Activated T-cell treated with anti-CD3 and anti-CD28 coated beads, Interleukin-2, amount 50 U/mL, for 4 hours (primary cell): Measurements from ENCODE around the gene CRTC1. TPM values are rescaled to one million over a fixed set of nuclear protein-coding genes. Genes with fewer than 3 reads are reported as not detected.

ENCODE experiments used
- ATAC-seq, 2 donors: fragments of 200-7000 bp; cut with Tn5 transposase; one replicate each; pipeline ENCODE4 v1.10.0; 2021
- DNase-seq: peaks from one replicate; pipeline ENCODE4 v3.0.0-alpha.2; 2020
- H3K27me3 Mint-ChIP-seq: one replicate; pipeline ENCODE4 v1.8.0; 2021; ENCODE audit warnings: low read depth, mixed read lengths
- H3K36me3 Mint-ChIP-seq: one replicate; pipeline ENCODE4 v1.8.0; 2022; ENCODE audit warnings: mixed read lengths; ENCODE audit not compliant: insufficient read depth
- H3K4me1 Mint-ChIP-seq: one replicate; pipeline ENCODE4 v1.8.0; 2021; ENCODE audit warnings: low read depth, mixed read lengths
- H3K4me3 Mint-ChIP-seq: one replicate; pipeline ENCODE4 v1.8.0; 2021; ENCODE audit warnings: mild to moderate bottlenecking, moderate library complexity, mixed read lengths
- H3K9me3 Mint-ChIP-seq: one replicate; pipeline ENCODE4 v1.8.0; 2021; ENCODE audit warnings: mixed read lengths
- total RNA-seq, 3 donors: library from RNA; stranded (reverse); gene quantifications; one replicate each; pipeline ENCODE4 v1.2.1, GENCODE V29; 2021

The CRTC1 gene
- total RNA-seq, 3 donors from 2014 or later = 7.8 to 9.6 (median 8.9) TPM

GRCh38 chr19:18696023-18696422 lies 12.5 kb downstream of the CRTC1 start:
- Mint-ChIP-seq H3K27me3 (no peaks in the 10 kb centered on the region), H3K36me3 (no peaks in the 10 kb centered on the region), H3K9me3 (no peaks in the 10 kb centered on the region), H3K4me1 (peaks cover 26% of the 10 kb centered on the region), H3K4me3 (no peak overlapping the region)
- DNase-seq = no peak
- no peak for ATAC-seq

DNA sequence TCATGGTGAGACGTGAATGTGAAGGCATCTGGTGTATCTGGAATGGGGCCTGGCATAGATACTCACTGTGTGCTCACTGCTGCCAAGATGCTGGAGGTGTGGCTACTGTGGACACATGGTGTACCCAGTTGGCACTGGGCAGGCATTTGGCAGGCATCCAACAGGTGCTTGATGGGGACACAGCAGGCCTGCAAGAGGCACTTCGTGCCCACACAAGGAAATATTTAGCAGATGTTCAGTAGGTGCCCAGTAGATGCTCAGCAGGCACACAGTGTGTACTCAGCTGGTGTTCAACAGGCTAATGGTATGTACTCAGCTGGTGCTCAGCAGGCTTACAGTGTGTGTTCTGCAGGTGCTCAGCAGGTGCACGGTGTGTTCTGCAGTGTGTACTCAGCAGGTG lies 14.2 kb downstream of the CRTC1 start:
- no peak for ATAC-seq
- H3K9me3 Mint-ChIP-seq = no peaks in the 10 kb centered on the region
- no peak overlapping the region for H3K4me3 Mint-ChIP-seq
- H3K36me3 Mint-ChIP-seq = no peaks in the 10 kb centered on the region
- no peak for DNase-seq
- no peaks in the 10 kb centered on the region for H3K27me3 Mint-ChIP-seq
- peaks cover 32% of the 10 kb centered on the region for H3K4me1 Mint-ChIP-seq

DNA sequence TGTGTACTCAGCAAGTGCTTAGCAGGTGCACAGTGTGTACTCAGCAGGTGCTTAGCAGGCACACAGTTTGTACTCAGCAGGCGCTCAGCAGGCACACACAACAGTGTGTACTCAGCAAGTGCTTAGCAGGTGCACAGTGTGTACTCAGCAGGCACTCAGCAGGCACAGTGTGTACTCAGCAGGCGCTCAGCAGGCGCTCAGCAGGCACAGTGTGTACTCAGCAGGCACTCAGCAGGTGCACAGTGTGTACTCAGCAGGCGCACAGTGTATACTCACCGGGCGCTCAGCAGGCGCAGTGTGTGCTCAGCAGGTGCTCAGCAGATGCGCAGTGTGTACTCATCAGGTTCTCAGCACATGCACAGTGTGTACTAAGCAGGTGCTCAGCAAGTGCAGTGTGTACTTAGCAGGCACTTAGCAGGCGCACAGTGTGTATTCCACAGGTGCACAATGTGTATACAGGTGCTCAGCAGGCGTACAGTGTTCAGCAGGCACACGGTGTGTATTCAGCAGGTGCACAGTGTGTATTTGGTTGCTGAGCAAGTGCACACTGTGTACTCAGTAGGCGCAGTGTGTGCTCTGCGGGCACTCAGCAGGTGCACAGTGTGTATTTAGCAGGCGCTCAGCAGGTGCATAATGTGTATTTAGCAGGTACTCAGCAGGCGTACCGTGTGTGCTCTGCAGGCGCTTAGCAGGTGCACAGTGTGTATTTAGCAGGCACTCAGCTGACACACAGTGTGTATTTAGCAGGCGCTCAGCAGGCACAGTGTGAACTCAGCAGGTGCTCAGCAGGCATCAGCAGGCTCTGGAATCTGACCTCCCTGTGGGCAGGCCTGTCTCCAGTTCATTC lies 15.1 kb downstream of the CRTC1 start:
- no peaks in the 10 kb centered on the region for H3K36me3 Mint-ChIP-seq

DNA sequence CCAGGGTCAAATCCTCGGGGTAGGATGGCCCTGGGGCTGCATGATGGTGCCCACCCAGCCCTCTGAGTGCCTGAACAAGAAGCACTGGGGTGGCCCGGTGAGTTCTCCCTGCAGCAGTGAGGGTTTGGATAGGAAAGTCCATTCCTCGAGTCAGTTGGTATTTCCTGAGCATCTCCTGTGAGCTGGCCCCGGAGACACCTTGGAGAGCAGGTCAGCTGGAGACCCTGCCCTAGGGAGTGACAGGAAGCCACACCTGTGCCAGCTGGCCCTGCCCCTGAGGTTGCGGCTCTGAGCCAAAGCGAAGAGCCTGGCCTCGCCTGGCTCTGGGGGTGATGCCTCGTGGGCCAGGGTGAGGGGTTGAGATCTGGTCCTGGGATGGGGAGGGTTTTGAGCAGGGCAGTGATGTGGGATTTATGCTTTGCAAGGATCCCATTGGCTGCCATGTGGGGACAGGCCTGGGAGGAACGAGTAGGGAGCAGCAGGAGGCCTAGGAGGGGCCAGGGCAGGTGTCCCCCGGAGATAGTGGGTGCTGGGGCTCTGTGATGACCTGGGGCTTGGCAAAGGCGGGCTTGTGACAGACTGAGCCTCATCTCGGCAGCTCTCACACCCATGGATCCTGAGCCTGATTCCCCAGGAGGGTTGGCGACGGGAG lies 16.0 kb downstream of the CRTC1 start:
- DNase-seq (no peak), ATAC-seq (no peak)
- H3K4me3 Mint-ChIP-seq = peak overlapping the region; percentile 69
- no peaks in the 10 kb centered on the region for H3K9me3 Mint-ChIP-seq
- H3K4me1 Mint-ChIP-seq = peaks cover 33% of the 10 kb centered on the region
- H3K36me3 Mint-ChIP-seq = no peaks in the 10 kb centered on the region
- H3K27me3 Mint-ChIP-seq = no peaks in the 10 kb centered on the region

More for the DNA sequence above, 15.1 kb downstream of the CRTC1 start:
- DNase-seq (no peak), ATAC-seq (no peak)
- Mint-ChIP-seq H3K4me1 (peaks cover 32% of the 10 kb centered on the region), H3K27me3 (no peaks in the 10 kb centered on the region), H3K9me3 (no peaks in the 10 kb centered on the region), H3K4me3 (no peak overlapping the region)

- Mint-ChIP-seq H3K4me1 (peaks cover 33% of the 10 kb centered on the region), H3K4me3 (peak overlapping the region; percentile 80), H3K27me3 (no peaks in the 10 kb centered on the region), H3K9me3 (no peaks in the 10 kb centered on the region), H3K36me3 (no peaks in the 10 kb centered on the region)
- peak; percentile 64 for DNase-seq
- ATAC-seq = peak; percentile 97
These were observed 17.2 kb downstream of the CRTC1 start for GRCh38 chr19:18700501-18701249.

DNA sequence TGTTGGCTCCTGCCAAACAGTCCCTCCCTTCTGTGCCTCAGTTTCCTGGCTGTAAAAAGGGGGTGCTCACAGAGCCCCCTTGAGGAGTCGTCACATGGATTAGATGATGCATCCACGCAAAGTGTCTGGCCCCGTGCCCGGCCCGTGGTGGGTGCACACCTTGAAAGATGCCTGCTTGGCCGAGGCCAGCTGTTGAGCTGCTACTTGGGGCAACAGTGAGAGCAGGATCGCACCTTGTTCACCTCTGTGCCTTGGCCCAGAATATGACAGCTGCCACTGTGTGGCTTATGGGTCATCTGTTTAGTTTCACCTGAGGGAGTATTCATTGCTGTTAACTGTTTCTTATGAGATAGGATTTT lies 17.7 kb downstream of the CRTC1 start:
- DNase-seq (no peak), ATAC-seq (peak; percentile 16 to 25)
- no peaks in the 10 kb centered on the region for H3K36me3 Mint-ChIP-seq
- no peaks in the 10 kb centered on the region for H3K9me3 Mint-ChIP-seq
- H3K4me3 Mint-ChIP-seq = peak overlapping the region; percentile 80
- H3K27me3 Mint-ChIP-seq = no peaks in the 10 kb centered on the region
- peaks cover 30% of the 10 kb centered on the region for H3K4me1 Mint-ChIP-seq

- Mint-ChIP-seq H3K27me3 (no peaks in the 10 kb centered on the region), H3K4me3 (no peak overlapping the region), H3K9me3 (no peaks in the 10 kb centered on the region), H3K36me3 (no peaks in the 10 kb centered on the region), H3K4me1 (peaks cover 31% of the 10 kb centered on the region)
- no peak for ATAC-seq
- no peak for DNase-seq
These were observed 20.6 kb downstream of the CRTC1 start for GRCh38 chr19:18704054-18704453.

DNA sequence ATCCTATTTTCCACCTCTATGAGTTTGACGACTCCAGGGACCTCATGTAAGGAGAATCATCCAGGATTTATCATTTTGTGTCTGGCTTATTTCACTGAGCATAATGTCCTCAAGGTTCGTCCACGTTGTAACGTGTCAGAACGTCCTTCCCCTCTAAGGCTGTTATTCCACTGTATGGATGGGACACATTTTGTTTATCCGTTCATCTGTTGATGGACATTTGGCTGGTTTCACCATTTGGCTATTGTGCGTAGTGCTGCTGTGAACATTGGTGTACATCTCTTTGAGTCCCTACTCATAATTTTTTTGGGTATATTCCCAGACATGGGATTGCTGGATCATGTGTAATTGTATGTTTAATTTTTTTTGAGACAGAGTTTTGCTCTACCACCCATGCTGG lies 21.5 kb downstream of the CRTC1 start:
- Mint-ChIP-seq H3K27me3 (no peaks in the 10 kb centered on the region), H3K36me3 (no peaks in the 10 kb centered on the region), H3K4me1 (peaks cover 23% of the 10 kb centered on the region), H3K9me3 (no peaks in the 10 kb centered on the region), H3K4me3 (no peak overlapping the region)
- ATAC-seq (no peak), DNase-seq (no peak)

- Mint-ChIP-seq H3K36me3 (no peaks in the 10 kb centered on the region), H3K4me3 (no peak overlapping the region), H3K9me3 (no peaks in the 10 kb centered on the region), H3K4me1 (peaks cover 17% of the 10 kb centered on the region), H3K27me3 (no peaks in the 10 kb centered on the region)
- DNase-seq (no peak), ATAC-seq (no peak)
These were observed 25.2 kb downstream of the CRTC1 start for GRCh38 chr19:18708452-18709231.

- Mint-ChIP-seq H3K9me3 (no peaks in the 10 kb centered on the region), H3K4me3 (no peak overlapping the region), H3K4me1 (peaks cover 15% of the 10 kb centered on the region), H3K36me3 (no peaks in the 10 kb centered on the region), H3K27me3 (no peaks in the 10 kb centered on the region)
- DNase-seq = no peak
- ATAC-seq = no peak
These were observed 26.1 kb downstream of the CRTC1 start for GRCh38 chr19:18709546-18709945.

GRCh38 chr19:18710186-18710585 lies 26.7 kb downstream of the CRTC1 start:
- no peaks in the 10 kb centered on the region for H3K27me3 Mint-ChIP-seq
- DNase-seq = no peak
- no peaks in the 10 kb centered on the region for H3K9me3 Mint-ChIP-seq
- no peak for ATAC-seq
- H3K4me1 Mint-ChIP-seq = peaks cover 17% of the 10 kb centered on the region
- H3K4me3 Mint-ChIP-seq = no peak overlapping the region
- H3K36me3 Mint-ChIP-seq = no peaks in the 10 kb centered on the region

GRCh38 chr19:18710996-18711751 lies 27.7 kb downstream of the CRTC1 start:
- no peaks in the 10 kb centered on the region for H3K36me3 Mint-ChIP-seq
- H3K27me3 Mint-ChIP-seq = no peaks in the 10 kb centered on the region
- no peak for ATAC-seq
- H3K4me1 Mint-ChIP-seq = peaks cover 19% of the 10 kb centered on the region
- DNase-seq = no peak
- H3K9me3 Mint-ChIP-seq = no peaks in the 10 kb centered on the region
- H3K4me3 Mint-ChIP-seq = no peak overlapping the region

GRCh38 chr19:18711893-18712292 lies 28.4 kb downstream of the CRTC1 start:
- DNase-seq = no peak
- ATAC-seq = no peak
- Mint-ChIP-seq H3K4me3 (no peak overlapping the region), H3K27me3 (no peaks in the 10 kb centered on the region), H3K9me3 (no peaks in the 10 kb centered on the region), H3K4me1 (peaks cover 19% of the 10 kb centered on the region), H3K36me3 (no peaks in the 10 kb centered on the region)
